HG02970 (cell line): ENCODE data around the gene TSPAN12.
"Not testable (repeated sequence)": the region's sequence is repeated elsewhere in the genome, so short reads cannot be mapped to it uniquely, and the experiment has no call there.

Experiments
- ATAC-seq: cut with Tn5 transposase; IDR thresholded peaks from one replicate; pipeline ENCODE4 v1.9.1; 2021; ENCODE audit warnings: mild to moderate bottlenecking, moderate library complexity, moderate number of reproducible peaks; ENCODE audit not compliant: unreplicated experiment, low FRiP score

The TSPAN12 gene

DNA sequence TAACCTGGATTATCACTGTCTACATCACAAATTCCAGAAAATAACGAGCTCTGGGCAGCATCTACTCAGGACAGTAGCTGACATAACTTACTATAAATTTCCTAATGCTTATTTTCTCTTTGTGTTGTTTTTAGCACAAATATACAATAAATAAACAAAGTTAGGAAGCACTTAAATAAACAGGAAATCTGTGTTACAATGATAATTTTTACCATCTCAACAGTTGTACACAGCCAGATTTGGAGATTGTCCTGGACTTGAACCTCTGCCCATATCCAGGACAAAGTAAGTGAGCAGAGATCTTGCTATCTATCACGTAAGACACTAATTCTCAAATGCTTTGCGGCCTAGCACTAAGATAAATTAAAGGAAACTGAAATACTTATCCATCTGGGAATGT, 48.7 kb downstream of the TSPAN12 start:
- no peak for ATAC-seq

DNA sequence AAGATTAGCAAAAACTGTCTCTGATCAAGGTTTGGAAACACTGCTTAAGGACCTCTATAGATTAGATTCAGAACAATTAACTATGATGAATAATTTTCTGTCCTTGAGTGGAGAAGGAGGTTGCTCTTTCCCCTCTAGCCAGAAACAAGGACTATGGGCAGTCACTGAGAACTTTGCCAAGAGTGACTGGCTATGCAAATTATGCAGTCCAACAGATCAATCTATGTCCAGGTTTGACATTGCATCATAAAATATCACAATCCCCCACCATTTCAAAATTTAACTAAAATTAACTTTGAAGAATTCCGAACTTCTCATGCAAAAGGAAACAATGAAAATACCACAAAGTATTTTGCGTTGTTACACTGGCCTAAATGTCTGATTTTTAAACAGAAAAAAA, 50.6 kb downstream of the TSPAN12 start:
- ATAC-seq, result no peak

DNA sequence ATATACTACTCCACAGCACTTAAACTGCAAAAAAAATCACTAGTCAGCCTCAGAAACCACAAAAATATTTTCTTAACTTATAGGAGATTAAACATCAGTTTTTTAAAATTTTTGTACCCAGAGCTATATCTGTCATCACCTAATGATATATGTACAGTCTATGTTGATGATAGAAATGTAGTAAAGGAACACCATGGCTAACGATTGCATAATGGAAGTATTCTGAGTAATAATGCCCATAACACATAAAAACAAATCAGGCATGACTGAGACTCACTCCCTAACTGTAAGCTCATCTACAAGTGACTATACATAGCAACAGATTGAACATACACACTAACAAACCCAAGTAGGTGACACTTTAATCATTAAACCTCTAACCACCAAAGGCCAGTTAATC, 51.3 kb downstream of the TSPAN12 start:
- peak; percentile 43 for ATAC-seq

DNA sequence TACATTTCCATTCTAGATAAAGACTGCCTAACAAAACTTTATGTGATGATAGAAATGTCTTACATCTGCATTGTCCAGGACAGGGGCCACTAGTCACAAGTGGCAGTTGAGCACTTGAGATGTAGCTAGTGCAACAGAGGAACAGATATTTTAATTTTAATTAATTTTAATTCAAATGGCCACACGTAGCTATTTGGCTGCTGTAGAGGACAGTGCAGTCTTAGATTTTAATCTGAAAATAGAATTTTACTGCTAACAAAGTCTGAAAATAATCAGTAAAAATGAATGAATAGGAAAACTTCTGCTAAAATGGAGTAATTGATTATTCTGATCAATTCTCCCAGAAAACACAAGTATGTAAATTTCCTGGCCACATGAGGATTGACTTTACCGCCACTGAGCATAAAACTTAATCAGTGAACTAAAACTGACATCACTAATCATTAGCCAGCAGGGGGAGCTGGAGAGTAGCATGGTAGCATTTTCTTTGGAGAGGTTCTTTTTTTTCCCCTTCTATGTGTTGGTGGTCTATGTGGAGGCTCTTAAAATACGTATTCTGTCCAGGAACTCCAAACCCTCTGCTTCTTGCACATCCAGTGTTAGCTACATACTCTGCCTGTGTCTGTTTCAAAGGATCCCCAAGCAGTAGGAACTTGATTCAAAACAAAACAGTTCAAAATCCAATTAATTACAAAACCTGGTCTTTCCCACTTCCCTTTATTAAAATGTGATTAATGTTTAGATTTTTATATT, 52.1 kb downstream of the TSPAN12 start:
- ATAC-seq, result no peak

DNA sequence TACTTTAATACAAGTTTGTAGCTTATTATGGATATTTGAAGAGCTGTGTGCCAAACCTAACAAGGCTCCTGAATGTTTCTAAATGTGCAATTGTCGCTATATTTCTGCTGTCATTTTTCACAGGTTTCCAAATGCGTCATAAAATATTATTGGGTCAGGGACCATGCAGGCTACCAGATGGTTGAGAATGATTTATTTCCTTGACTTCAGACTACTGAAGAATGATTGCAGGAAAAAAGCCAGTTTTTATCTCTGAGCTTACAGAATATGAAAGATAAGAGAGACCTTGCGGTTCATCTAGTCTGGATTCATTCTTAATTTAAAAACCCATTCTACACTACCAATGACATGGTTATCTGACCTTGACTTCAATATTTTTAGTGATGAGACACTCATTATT, 55.2 kb downstream of the TSPAN12 start:
- ATAC-seq, result no peak

DNA sequence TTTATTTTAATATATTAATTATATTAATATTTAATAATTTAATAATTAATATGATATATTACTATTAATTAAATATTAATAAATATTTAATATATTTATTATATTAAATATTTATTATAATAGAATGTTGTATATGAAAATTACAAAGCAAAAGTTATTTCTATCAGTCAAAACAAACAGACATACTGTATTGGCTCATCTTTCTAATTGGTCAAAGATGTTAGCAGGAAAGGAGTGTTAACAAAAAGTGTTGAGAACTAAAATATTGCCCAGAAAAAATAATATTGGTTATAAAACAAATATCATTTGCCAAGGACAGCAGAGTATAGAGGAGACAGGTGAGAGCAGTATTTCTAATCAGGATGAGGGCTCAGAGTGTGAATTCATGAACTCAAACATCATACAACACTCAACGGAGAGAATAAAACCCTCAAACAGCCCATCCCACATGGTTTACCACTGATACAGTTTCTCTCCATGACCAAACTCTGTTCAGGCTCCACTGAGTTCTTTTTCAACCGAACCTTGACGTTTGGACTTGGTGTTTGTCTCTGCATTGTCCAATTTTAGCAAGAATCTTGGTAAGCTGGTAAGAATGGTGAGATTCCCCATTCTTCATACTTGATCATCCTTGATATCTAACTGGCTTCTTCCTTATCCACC, 58.0 kb downstream of the TSPAN12 start:
- ATAC-seq, result no peak

DNA sequence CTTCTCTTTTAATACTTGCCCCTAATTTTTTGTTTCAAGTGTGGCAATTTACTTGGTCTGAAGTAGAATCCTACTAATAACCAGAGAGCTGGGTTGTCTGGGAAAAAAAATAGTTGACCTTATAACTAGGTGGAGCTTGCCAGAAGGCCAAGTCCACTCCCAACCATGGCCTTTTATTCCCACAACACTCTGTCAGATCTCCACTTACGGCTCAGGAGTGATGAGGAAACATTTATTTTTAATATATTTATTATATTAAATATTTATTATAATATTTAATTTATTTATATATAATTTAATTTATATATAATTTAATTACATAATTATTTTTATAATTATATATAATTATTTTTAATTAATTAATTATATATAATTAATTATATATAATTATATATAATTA, 58.8 kb downstream of the TSPAN12 start:
- ATAC-seq, result no peak

DNA sequence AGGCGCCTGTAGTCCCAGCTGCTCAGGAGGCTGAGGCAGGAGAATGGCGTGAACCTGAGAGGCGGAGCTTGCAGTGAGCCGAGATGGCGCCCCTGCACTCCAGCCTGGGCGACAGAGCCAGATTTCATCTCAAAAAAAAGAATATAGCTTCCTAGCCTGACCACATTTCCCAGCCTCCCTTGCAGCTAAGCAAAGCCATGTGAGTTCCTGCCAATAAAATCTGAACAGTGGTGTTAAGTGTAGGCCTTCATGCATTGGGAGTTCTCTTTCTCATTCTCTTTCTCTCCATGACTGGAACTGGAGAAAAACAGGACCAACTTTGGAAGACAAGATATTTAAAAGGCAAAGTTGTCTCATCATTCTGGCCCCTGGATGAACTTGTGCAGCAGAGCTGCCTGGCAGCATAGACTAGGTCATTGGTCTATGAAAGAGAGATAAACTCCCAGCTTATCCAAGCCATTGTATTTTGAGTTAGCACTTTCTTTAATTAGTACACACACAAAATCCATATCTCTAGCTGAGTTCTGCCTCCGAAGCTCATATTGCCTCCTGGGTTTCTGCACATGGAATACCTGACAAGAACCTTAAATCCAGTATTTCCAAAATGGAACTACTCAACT, 60.8 kb downstream of the TSPAN12 start:
- ATAC-seq, result no peak

DNA sequence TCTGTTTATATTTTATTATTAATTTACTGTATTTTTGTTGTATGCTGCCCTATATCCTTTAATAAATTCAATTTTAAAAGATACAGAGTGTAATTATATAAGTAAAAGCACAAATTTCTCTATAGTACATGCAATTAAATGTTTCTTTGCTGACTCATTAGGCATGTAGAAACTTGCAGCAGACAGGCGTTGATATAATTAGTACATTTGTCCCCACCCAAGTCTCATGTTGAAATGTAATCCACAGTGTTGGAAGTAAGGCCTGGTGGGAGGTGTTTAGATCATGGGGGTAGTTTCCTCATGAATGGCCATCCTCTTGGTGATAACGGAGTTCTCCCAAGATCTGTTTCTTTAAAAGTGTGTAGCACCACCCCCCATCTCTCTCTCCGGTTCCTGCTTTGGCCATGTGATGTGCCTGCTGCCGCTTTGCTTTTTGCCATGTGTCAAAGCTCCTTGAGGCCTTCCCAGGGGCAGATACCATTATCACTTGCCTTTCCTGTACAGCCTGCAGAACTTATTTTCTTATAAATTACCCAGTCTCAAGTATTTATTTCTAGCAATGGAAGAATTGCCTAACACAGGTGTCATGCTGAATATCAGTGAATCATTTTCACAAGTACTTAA, 63.7 kb downstream of the TSPAN12 start:
- no peak for ATAC-seq

DNA sequence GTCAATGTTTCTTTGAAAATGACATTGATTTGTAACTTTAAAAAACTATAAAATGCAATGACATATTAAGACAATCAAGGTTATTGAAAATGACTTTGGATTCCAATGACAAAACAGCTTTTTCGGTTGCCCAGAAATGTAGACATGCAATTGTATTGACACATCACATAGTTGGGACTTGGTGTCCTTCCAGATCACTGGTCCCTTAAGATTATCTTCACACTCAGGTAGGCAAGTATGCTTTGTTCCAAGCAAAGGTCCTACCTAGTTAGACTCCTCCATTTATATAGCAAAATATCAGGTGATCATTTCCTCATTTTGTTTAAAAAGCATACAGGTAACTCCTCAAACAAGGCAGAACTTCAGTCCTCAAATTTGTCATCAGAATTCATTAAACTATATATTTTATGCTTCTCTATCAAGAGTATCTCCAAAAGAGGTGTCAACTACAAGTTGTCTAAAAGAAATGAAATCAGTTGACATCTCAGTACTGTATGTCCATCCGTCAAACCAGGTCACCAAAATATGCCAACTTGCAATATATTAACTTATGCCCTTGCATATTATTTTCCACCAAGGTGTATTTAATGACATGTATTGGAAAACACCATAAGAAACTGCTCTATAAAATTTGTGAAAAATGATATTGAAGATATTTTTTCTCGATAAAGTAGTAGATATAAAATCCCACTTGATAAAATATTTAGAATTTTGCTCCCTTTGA, 64.6 kb downstream of the TSPAN12 start:
- ATAC-seq, result no peak

DNA sequence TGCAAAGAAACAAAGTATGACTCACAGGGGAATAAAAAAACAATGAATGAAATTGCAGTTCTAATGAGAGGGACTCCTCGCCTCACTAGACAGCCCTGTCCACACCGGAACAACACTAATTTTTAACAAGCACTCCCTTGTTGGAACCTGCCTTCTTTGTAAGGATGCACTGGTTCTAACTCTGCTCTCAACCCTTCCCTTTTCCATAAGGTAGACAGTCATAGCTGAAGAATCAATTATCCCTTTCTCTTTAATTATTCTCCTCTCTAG, 65.1 kb downstream of the TSPAN12 start:
- no peak for ATAC-seq

DNA sequence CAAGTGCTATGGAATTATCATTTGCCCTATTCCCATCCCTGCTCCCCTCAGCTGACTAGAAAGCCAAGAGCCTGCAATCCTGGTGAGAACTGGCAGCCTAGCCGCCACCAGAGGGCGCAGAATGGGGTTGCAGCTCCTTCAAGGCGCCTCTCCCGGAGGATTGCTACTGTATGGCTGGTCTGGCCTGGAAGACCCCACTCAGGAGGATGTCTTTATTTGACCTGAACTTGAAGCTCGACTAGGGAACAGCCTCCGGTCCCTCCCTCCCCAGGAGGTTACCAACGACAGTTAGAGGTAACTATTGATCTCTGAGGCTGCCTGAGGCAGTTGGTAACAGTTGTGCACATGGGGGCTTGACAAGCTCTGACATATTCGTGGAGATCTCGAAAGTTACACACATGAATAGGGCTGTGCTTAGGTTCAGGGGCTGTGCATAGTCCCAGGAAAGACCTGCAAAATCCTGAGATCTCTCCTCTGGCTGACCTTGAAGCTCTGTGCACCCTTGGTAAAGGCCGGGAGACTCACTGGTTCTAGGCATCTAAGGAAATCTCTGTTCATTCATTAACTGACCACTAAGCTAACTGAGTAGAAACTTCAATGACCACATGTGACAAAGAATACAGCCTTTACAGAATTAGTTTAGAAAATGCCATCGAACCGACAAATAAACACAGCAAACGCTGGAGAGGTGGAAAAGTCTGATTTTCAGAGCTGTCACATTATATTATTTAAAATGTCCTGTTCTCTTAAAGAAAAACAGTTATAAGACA, 65.7 kb downstream of the TSPAN12 start:
- peak; percentile 90 for ATAC-seq

DNA sequence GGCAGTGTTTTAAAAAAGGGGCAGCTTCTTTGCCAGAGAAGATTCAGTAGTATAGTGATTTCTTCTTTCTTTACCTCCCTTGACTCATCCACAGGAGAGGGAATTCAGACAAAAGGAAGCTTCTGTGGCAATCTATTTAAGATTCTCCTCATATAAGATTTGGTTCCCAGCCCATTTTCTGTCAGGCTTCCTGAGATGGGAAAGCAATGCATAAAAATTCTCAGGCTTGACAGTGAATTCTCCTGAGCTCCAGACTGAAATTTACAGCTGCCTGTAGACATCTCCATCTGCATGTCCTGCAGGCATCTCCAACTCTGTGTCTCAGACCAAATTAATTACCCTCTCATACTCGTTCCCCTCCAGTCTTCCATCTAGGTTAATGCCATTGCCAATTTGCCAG, 72.8 kb downstream of the TSPAN12 start:
- ATAC-seq, result no peak

DNA sequence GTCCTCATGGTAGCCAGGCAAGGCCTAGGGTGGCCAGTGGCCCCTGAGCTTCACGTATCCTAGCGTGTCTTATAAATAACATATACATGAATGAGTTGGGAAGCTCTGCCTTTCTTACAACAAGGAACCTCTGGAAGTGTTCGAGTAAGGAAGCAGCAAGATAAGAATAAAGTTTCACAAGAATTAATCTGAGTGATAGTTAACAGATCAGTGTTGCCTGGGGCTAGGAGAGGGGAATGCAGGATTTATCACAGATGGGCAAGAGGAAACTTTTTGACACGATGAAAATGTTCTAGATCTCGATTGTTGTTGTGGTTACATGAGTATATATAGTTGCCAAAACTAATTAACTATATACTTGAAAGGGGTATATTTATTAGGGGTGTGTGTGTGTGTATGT, 74.2 kb downstream of the TSPAN12 start:
- ATAC-seq, result no peak

DNA sequence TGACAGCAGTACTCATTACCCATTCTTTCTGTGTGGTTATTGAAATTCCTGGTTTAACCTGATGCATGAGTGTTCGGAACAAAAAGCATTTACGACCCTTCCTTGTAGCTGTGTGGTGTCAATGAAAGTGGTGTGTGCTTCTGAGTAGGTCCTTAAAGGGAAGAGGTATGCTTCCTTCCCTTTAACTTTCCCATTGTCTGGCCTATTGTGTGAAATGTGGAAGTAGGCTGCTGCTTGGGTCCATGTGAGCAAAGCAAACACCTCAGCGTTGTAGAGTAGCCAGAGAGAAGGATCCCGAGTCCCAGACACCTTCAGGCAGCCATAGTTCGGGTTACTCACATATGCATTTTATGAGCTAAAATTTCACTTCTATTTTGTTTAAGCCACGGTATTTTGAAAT, 74.7 kb downstream of the TSPAN12 start:
- ATAC-seq, result no peak

DNA sequence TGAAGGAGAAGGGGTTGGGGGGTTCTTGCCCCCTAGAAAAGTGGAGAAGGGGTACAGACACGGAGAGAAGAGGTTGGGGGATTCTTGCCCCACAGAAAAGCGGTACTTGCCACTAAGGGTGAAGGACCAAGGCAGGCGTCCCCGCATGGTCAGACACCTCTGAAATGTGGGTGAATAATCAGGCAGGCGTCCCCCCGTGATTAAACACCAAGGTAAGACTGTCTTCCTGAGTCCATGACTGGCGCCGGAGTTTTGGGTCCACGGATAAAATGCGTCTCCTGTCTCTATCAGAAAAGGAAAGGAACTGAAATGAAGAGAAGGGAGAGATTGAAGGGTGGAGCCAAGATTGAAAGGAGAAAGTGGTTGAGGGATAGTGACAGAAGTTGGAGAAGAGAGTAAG, 76.0 kb downstream of the TSPAN12 start:
- ATAC-seq, result not testable (repeated sequence)

DNA sequence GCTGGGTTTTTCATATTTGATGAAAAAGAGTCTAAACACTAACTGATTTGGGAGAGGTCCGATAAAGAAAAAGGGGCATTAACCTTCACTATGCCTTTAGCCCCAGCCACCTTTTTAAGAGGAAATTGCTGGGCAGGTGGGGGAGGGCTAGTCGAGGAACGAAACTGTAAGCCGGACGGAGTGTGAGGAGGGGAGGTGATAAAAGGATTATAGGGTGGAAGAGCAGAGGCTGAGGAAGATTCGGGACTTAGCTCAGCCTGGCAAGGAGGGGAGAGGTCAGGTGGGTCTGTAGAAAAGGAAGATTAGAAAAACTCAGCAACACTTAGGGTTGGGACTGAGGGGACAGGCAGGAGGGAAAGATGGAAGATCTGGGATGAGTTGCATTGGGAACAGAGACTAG, 77.0 kb downstream of the TSPAN12 start:
- no peak for ATAC-seq

DNA sequence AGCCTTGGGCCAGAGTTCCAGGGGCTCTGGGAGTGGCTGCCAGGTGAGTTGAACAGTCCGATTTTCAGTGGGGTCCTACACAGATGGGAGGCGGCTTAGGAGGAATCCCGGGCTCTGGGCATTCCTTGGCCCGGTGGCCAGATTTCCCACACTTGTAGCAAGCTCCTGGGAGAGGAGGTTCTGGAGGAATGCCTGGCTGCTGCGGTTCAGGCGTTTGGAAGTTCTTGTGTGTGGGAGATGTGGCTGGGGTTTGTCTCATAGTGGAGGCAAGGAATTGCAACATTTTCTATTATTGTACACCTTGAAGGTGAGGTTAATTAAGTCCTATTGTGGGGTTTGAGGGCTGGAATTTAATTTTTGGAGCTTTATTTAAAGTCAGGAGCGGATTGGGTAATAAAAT, 77.5 kb downstream of the TSPAN12 start:
- ATAC-seq, result not testable (repeated sequence)

DNA sequence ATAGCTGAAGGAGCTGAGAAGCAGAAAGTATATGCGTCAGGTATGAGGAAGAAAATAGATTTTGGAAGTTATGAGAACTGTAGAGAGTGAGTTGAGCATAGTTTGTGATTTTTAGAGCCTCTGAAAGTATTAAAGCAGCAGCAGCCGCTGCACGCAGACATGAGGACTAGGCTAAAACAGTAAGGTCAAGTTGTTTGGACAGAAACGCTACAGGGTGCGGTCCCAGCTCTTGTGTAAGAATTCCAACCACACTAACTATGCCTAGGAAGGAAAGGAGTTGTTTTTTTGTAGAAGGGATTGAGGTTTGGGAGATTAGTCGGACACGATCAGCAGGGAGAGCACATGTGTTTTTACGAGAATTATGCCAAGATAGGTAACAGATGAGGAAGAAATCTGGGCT, 78.9 kb downstream of the TSPAN12 start:
- ATAC-seq, result not testable (repeated sequence)

DNA sequence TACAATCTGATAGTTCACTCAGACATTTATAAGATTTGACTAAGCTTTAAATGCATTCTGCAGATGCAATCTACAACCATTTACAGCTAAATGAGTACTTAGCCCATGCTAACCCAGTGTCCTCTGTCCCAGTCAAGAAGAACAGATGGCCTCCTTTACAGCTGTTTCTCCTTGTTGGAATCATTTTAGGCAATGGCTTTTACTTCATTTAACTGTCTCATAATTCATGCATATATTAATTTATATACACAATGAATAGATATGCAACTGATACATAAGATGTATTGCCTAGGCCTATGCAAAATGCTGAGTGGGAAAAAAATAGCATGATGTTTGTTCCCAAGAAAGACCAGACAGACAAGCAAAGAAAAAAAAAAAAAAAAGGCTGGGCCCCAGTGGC, 82.2 kb downstream of the TSPAN12 start:
- ATAC-seq, result no peak
